ENCODE measurements around the gene CENATAC.
"Not testable (repeated sequence)": the region's sequence is repeated elsewhere in the genome, so short reads cannot be mapped to it uniquely, and the experiment has no call there.

Gene CENATAC

DNA sequence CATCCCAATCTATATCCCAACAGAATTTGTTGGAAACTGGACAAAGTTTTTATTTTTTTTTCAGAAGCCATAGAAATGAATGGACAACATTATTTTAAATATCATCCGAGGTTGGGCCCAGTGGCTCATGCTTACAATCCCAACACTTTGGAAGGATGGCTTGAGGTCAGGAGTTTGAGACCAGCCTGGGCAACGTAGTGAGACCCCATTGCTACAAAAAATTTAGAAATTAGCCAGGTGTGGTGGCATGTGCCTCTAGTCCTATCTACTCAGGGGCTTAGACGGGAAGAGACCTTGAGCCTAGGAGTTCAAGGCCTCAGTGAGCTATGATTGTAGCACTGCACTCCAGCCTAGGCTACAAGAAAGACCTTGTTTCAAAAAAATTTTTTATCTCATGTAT is 36.9 kb downstream of the CENATAC start:
- no peak overlapping the region for H3K4me2 ChIP-seq (ENCODE audit: low read length)
- H3K9me3 ChIP-seq (ENCODE audit: control insufficient read depth, low read length) = no peaks in the 10 kb centered on the region
- no peaks in the 10 kb centered on the region for H3K27me3 ChIP-seq (ENCODE audit: control insufficient read depth, insufficient read depth, low read length)
- H3K4me1 ChIP-seq = peaks cover 2% of the 10 kb centered on the region
- H3K9ac ChIP-seq = no peak overlapping the region
- no peak for TF ChIP-seq CTCF (IDR thresholded peaks at IDR 0.05)
- H3K27ac ChIP-seq = no peak overlapping the region
- H3K36me3 ChIP-seq (ENCODE audit: control insufficient read depth, insufficient read depth, low read length) = no peaks in the 10 kb centered on the region
- H2AFZ ChIP-seq = no peak overlapping the region
- no peak overlapping the region for H3K4me3 ChIP-seq (ENCODE audit: low read depth, low read length)
- H3K79me2 ChIP-seq = no peaks in the 10 kb centered on the region

- no peaks in the 10 kb centered on the region for H3K4me1 ChIP-seq
- H3K4me3 ChIP-seq (ENCODE audit: low read depth, low read length) = no peak overlapping the region
- H3K4me2 ChIP-seq (ENCODE audit: low read length) = no peak overlapping the region
- H3K36me3 ChIP-seq (ENCODE audit: control insufficient read depth, insufficient read depth, low read length) = no peaks in the 10 kb centered on the region
- TF ChIP-seq CTCF (IDR thresholded peaks at IDR 0.05) = no peak
- no peaks in the 10 kb centered on the region for H3K79me2 ChIP-seq
- H3K27ac ChIP-seq = no peak overlapping the region
- no peaks in the 10 kb centered on the region for H3K9me3 ChIP-seq (ENCODE audit: control insufficient read depth, low read length)
- H2AFZ ChIP-seq = no peak overlapping the region
- no peaks in the 10 kb centered on the region for H3K27me3 ChIP-seq (ENCODE audit: control insufficient read depth, insufficient read depth, low read length)
- no peak overlapping the region for H3K9ac ChIP-seq
Observed at GRCh38 chr11:119038884-119039283, 40.9 kb downstream of the CENATAC start.

- not testable (repeated sequence) for H3K4me1 ChIP-seq; H3K4me3 ChIP-seq (ENCODE audit: low read depth, low read length); H3K79me2 ChIP-seq; H3K4me2 ChIP-seq (ENCODE audit: low read length); H3K9ac ChIP-seq; H3K36me3 ChIP-seq (ENCODE audit: control insufficient read depth, insufficient read depth, low read length); H2AFZ ChIP-seq; H3K27me3 ChIP-seq (ENCODE audit: control insufficient read depth, insufficient read depth, low read length); H3K9me3 ChIP-seq (ENCODE audit: control insufficient read depth, low read length); H3K27ac ChIP-seq
Observed at GRCh38 chr11:119039471-119039870, 41.5 kb downstream of the CENATAC start.

GRCh38 chr11:119041821-119042514 is 44.0 kb downstream of the CENATAC start:
- Histone ChIP-seq H3K4me3 (ENCODE audit: low read depth, low read length) (no peak overlapping the region), H3K9me3 (ENCODE audit: control insufficient read depth, low read length) (no peaks in the 10 kb centered on the region)

GRCh38 chr11:119042927-119043326 is 45.0 kb downstream of the CENATAC start:
- H3K36me3 ChIP-seq (ENCODE audit: control insufficient read depth, insufficient read depth, low read length) = no peaks in the 10 kb centered on the region
- H3K4me3 ChIP-seq (ENCODE audit: low read depth, low read length) = no peak overlapping the region
- no peaks in the 10 kb centered on the region for H3K79me2 ChIP-seq
- H3K9me3 ChIP-seq (ENCODE audit: control insufficient read depth, low read length) = no peaks in the 10 kb centered on the region
- no peak overlapping the region for H2AFZ ChIP-seq
- H3K4me2 ChIP-seq (ENCODE audit: low read length) = no peak overlapping the region
- H3K4me1 ChIP-seq = no peaks in the 10 kb centered on the region
- no peak overlapping the region for H3K27ac ChIP-seq
- no peak overlapping the region for H3K9ac ChIP-seq
- TF ChIP-seq CTCF (IDR thresholded peaks at IDR 0.05) = no peak
- no peaks in the 10 kb centered on the region for H3K27me3 ChIP-seq (ENCODE audit: control insufficient read depth, insufficient read depth, low read length)

More at GRCh38 chr11:119041821-119042514, 44.0 kb downstream of the CENATAC start:
- Histone ChIP-seq H3K27me3 (ENCODE audit: control insufficient read depth, insufficient read depth, low read length) (no peaks in the 10 kb centered on the region), H3K4me1 (no peaks in the 10 kb centered on the region), H3K79me2 (no peaks in the 10 kb centered on the region), H3K27ac (no peak overlapping the region), H3K9ac (no peak overlapping the region), H3K4me2 (ENCODE audit: low read length) (no peak overlapping the region), H2AFZ (no peak overlapping the region), H3K36me3 (ENCODE audit: control insufficient read depth, insufficient read depth, low read length) (no peaks in the 10 kb centered on the region)
- TF ChIP-seq CTCF (IDR thresholded peaks at IDR 0.05) = no peak

All from parathyroid adenoma (tissue), 2 donors.